ENCODE measurements around the gene ROR1.

Gene ROR1

DNA sequence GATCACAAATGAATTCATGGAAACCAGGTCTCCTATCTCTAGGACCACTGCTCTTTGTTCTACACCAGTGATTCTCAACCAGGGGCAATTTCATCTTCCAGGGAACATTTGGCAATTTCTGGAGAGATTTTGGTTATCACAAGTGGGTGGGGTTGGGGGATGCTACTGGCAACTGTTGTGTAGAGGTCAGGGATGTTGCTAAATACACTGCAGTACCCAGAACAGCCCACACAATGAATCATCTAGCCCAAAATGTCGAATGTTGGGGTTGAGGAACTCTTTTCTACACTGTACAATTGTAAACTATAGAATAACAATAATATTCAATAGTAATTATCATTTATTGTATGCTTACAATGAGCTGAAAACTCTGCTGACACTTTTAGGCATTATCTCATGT is 373.9 kb downstream of the ROR1 start:
- no peak for DNase-seq (ENCODE audit: low spot score)

GRCh38 chr1:64150266-64150665 is 376.4 kb downstream of the ROR1 start:
- DNase-seq (ENCODE audit: low spot score): no peak

DNA sequence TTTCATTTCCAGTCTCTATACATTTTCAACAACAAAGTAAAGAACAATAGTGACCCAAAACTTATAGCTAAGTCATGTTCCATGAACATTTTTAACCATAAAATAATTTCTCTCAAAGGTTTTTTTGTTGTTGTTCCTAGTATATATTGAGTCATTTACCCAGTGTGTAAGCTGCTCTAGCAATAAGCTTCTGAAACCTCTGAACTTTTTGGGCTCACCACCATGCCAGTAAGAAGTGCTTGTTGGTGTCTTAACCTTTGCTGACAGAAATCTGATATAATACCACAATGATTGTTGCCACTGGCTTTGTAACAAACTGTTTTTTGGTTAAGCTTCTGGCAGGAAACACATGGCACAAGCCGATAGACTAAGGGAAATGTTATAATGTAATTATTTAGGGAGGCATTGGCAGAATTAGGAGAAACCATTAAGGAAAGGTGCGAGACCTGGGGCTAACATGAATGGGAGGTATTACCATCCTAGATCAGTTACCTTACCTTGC is 377.0 kb downstream of the ROR1 start:
- DNase-seq (ENCODE audit: low spot score): no peak

DNA sequence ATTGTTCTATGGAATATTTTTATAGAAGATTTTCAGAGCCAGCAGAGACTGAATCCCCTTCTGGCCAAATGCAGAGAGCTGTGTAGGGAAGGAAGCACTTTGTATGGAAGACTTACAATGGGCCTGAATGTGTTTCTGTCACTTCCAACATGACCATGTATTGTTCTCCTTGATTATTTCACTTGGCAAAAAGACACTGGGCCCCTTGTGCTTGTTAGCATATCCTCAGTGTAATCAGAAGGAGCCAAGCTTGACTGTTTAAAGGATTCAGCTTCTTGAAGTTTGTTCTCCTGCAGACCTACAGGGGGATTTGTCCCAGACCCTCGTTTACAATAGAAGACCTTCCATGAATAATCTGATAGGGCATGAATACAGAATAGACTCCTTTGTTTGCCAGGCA is 381.5 kb downstream of the ROR1 start:
- DNase-seq (ENCODE audit: low spot score): no peak

DNA sequence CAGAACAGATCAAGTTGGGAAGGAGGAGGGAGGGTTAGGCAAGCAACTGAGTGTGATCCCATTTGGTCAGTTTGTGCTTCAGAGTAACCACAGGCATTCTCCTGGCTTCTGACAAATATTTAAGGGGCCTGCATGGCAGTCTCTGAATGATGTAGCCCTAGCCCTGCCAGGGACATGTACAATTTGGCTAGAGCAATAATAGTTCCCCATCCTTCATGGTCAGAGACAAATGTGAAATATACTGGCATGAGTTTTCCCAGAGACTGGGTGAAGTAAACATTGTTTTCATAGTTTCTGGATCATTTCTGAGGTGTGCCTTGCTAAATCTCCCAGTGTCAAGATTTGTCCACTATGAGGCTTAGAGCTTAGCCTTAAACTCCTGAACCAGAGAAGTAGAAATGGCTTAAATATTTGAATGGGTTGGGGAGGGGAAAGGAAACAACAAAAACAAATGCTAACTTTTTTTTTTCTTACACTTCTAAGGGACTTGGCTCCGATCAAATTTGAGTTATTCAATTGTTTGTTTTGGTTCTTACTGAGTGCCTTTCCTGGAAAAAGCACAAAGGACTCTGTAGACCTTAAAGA is 387.6 kb downstream of the ROR1 start:
- DNase-seq (ENCODE audit: low spot score): no peak

- DNase-seq (ENCODE audit: low spot score): no peak
Observed at GRCh38 chr1:64162151-64162550, 388.3 kb downstream of the ROR1 start.

GRCh38 chr1:64162804-64163203 is 389.0 kb downstream of the ROR1 start:
- no peak for DNase-seq (ENCODE audit: low spot score)

DNA sequence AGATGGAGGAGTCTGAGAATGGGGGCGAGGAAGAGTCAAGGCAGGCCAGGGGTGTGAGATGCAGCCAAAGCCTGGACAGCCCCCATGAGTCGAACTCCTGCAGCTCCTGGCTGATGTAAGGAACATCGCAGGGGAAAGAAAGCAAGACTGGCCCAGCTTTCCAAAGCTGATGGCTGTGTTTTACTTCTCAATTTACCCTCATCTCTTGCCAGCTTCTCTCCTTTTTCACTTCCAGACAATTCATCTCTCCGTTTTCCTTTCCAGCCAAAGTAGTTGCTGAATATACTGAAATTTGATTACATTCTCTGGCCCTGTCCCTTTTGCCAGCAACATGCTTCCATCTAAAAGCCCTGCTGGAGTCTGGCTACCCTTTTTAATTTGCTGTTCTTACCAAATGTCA is 389.6 kb downstream of the ROR1 start:
- no peak for DNase-seq (ENCODE audit: low spot score)

DNA sequence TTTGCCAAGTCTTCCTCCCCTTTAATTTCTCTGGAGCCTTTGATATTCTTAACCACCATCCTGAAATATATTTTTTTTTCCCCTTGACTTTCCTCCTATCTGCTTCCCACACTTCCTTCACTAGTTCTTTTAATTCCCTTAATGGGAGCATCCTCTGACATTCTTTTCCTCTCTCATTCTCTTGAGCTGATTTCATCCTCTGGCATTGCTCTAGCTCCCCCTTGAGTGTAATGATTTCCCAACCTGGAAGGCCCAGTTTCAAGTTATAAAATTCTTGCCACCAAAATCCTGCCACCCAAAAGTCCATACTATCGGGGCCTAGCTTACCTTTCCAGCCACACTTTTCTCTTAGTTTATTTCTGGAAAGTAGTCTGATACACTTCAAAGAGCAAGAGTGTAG is 390.2 kb downstream of the ROR1 start:
- no peak for DNase-seq (ENCODE audit: low spot score)

- no peak for DNase-seq (ENCODE audit: low spot score)
Observed at GRCh38 chr1:64166629-64167028, 392.8 kb downstream of the ROR1 start.

DNA sequence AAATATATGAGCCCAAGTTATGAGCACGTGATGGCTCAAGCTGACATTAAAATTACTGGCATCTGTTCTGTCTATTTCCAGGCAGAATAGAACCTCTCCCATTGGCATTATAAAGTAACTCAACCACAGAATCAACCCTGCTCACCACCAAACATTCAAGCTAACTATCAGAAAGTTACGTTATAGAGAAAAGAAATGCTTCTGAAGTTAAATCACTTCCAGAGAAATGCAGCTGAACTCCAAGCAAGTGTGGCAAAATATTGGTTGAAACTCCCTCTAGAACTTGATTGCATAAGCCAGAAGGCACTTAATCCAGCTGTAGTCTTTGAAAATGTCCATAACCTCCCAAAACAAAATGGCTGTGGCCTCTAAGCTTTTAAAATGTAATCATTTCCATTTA is 393.4 kb downstream of the ROR1 start:
- no peak for DNase-seq (ENCODE audit: low spot score)

DNA sequence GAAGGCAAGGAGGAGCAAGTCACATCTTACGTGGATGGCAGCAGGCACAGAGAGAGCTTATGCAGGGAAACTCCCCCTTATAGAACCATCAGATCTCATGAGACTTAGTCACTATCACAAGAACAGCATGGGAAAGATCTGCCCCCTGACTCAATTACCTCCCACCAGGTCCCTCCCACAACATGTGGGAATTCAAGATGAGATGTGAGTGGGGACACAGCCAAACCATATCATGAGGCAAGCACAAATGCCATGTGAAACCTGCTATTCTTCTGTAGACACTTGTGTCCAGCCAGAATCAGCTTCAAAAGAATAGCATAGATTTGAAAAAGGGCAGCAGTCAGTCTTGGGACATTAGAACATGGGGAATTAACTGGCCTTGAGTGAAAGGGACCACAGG is 397.4 kb downstream of the ROR1 start:
- DNase-seq (ENCODE audit: low spot score): no peak

DNA sequence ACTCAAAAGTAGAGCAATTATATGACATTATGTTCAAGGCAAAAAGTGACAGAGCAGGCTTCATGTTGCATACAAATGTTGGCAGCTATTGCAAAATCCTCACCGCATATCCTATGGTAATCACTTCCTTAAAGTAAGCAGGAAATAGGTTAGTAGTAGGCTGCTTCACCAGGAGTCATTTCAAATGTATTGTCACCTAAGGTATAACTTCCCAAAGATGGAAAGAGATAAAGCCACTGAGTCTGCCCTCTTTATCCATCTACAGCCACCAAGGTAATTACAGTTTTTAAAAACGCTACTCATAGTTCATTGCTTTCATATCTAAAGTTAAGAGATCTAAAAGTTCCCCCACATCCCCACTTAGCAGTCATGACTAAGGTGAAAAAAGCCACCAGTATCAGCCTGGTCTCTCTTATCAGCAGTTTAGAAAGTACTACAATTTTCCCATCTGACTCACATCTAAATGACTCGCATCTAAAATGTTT is 398.0 kb downstream of the ROR1 start:
- DNase-seq (ENCODE audit: low spot score): no peak

GRCh38 chr1:64172458-64172983 is 398.7 kb downstream of the ROR1 start:
- no peak for DNase-seq (ENCODE audit: low spot score)

- no peak for DNase-seq (ENCODE audit: low spot score)
Observed at GRCh38 chr1:64173336-64173940, 399.6 kb downstream of the ROR1 start.

GRCh38 chr1:64175639-64176038 is 401.8 kb downstream of the ROR1 start:
- DNase-seq (ENCODE audit: low spot score): no peak

DNA sequence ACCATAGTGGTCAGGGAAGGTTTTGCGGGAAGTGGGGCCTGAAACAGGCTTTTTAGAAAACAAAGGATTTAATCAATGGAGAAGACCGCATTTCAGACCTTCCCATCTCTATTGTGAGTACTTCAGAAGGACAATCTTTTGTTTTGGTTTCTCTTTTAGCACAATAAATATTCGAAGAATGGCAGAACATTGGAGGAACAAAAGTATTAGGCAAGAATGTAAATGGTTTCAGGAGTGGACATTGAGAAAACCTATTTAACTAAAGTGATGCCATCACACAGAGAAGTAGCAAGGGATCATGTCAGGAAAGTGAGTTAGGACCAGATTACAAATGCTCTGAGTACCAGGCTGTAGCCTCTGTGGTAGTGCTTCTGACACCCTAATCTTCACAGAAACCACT is 402.8 kb downstream of the ROR1 start:
- DNase-seq (ENCODE audit: low spot score): no peak

- DNase-seq (ENCODE audit: low spot score): no peak
Observed at GRCh38 chr1:64179588-64179987, 405.8 kb downstream of the ROR1 start.

GRCh38 chr1:64182207-64182606 is 408.4 kb downstream of the ROR1 start:
- DNase-seq (ENCODE audit: low spot score): no peak

GRCh38 chr1:64183395-64184002 is 409.7 kb downstream of the ROR1 start:
- DNase-seq (ENCODE audit: low spot score): no peak

GRCh38 chr1:64184003-64184440 is 410.2 kb downstream of the ROR1 start:
- DNase-seq (ENCODE audit: low spot score): no peak

DNA sequence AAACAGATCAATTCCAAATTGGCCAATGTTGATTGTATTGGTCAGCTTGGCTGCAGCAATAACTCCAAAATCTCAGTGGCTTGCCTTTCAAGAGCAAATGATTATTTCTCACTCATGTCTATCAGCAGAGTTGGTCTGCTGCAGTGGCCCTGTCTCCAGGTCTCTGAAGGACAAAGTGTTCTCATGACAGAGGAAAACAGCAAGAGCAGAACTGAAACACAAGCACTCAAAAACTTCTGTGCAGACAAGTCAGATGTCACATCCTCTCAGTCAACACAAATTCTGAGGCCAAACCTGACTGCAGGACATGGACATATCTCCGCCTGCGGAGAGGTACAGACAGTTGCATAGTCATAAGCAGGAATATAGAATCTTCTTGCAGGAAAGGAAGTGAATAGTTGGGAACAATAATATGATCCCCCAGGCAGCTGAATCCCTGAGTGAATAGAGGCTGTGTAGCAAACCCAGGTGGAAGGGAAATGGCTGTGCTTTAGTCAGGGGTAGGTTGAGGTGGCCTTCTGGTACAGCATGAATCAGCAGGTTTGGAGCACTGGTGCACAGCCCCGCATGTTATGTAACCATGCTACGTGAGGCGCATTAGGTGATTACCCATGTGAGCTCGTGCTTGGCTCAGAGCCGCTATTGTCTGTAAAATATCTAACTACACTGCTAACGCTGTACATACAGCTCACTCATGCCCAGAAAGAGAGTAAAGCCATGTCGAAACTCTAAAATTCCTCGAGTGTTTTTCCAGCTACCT is 412.5 kb downstream of the ROR1 start:
- no peak for DNase-seq (ENCODE audit: low spot score)

GRCh38 chr1:64186898-64187280 is 413.1 kb downstream of the ROR1 start:
- no peak for DNase-seq (ENCODE audit: low spot score)
